Muscle layer of colon (tissue), 2 donors: ENCODE data around the gene ATP5MC3.

Experiments used
- H3K27ac ChIP-seq: one replicate; pipeline ENCODE4 v1.7.0; 2013; ENCODE audit warnings: low read depth, mild to moderate bottlenecking, low read length, moderate library complexity
- H3K27me3 ChIP-seq, 2 donors: one replicate each; pipeline ENCODE4 v1.7.0; 2013; ENCODE audit warnings: low read length in 2 of 2, mild to moderate bottlenecking in 2 of 2; ENCODE audit not compliant: insufficient read depth in 2 of 2, control insufficient read depth in 1 of 2
- H3K36me3 ChIP-seq: one replicate; pipeline ENCODE4 v1.7.0; 2013; ENCODE audit warnings: mild to moderate bottlenecking, low read length; ENCODE audit not compliant: insufficient read depth
- H3K4me1 ChIP-seq: one replicate; pipeline ENCODE4 v1.7.0; 2013; ENCODE audit warnings: mild to moderate bottlenecking, low read length; ENCODE audit not compliant: insufficient read depth
- H3K4me3 ChIP-seq, 2 donors: one replicate each; pipeline ENCODE4 v1.7.0; 2013; ENCODE audit warnings: low read length in 2 of 2, low read depth in 1 of 2, mild to moderate bottlenecking in 1 of 2, moderate library complexity in 1 of 2
- H3K9ac ChIP-seq: one replicate; pipeline ENCODE4 v1.7.0; 2013; ENCODE audit warnings: low read length
- H3K9me3 ChIP-seq: one replicate; pipeline ENCODE4 v1.7.0; 2013; ENCODE audit warnings: mild to moderate bottlenecking, low read length
- donor health status: abdominal sarcoma.
- donor health status: Adenocarcinoma of cecum.

Gene ATP5MC3

DNA sequence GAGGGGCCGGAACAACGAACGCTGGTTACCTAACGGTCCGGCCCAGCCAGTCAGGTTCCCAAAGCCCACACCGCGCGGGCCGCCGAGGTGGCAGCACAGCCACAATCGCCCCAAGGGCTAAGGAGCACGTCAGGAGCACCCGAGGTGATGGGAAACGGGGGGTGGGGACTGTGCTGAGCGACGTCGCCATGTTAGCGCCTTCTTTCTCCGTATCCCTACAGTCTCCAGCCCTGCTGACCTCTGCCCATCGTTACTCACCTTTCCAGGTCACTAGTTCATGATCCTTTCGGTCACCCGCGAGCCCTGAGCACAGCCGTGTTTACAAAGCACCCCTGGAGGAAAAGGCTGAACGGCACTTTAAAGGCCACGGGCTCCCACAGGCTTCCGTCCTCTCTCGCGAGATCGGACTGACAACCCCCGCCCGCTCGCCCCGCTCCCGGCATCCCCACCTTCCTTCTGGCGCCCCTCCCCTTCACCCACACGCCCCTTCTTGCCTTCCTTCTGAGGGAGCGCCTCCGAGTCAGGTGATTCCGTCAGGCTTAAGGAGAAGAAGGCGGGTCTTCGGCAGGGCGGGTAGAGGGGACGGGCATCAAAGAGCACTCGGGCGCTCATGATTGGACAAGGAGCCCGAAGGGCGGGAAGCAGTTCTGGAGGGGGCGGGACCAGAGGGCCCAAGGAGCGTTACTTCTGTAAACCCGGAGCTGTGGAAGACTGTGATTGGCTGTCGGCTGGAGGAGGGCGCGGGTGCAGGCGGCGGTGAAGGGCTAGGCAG is 13.5 kb downstream of the ATP5MC3 start, which contains the start of gene ATF2:
Gene ATF2 (minus strand): TSS at position 412 of the 772 bp plus-strand sequence. CDS start 31,760 bp downstream, outside the sequence.
- no peaks in the 10 kb centered on the region for H3K27me3 ChIP-seq
- peaks cover 16% of the 10 kb centered on the region for H3K4me1 ChIP-seq
- no peaks in the 10 kb centered on the region for H3K9me3 ChIP-seq
- H3K4me3 ChIP-seq, result peak within 1 kb of the TSS; percentile 90 to 98
- H3K36me3 ChIP-seq, result no peaks in the 10 kb centered on the region
- H3K9ac ChIP-seq, result peak within 1 kb of the TSS; percentile 99
- peak within 1 kb of the TSS; percentile 94 for H3K27ac ChIP-seq

DNA sequence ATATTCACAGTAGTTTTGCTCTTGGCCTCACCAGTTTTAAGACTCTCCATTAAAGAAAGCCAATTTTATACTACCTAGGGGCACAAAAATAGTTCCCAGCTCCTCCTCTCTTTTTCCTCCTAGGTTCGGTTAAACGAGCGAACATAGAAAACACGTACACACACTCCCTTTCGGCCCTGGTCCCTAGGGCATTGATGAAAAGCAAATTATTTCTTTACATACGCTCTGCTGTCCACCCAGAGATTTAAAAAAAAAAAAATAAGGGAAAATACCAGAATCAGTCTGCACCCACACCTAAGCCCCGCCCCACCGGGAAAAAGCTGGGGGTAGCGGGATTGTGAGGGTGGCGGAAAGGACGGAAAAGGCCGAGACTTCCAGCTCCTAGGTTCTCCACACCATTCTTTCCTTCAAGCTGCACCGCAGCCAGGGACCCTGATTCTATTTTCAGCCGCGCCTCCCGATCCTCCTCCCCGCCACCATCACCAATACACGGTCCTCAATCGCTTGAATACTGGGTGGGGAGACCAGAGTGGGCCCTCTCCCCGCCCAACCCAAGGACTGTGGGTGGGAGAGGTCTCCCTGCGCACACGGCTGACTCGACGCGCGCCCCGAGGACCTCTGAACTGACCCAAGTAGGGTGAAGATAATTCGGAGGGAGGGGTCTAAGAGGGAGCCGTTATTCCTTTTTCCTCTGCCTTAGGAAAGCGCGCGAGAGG is 14.3 kb downstream of the ATP5MC3 start:
- Histone ChIP-seq H3K4me3 (peak overlapping the region; percentile 90 to 98), H3K9ac (peak overlapping the region; percentile 99), H3K27me3 (no peaks in the 10 kb centered on the region), H3K4me1 (peaks cover 16% of the 10 kb centered on the region), H3K27ac (peak overlapping the region; percentile 94), H3K36me3 (no peaks in the 10 kb centered on the region), H3K9me3 (no peaks in the 10 kb centered on the region)

DNA sequence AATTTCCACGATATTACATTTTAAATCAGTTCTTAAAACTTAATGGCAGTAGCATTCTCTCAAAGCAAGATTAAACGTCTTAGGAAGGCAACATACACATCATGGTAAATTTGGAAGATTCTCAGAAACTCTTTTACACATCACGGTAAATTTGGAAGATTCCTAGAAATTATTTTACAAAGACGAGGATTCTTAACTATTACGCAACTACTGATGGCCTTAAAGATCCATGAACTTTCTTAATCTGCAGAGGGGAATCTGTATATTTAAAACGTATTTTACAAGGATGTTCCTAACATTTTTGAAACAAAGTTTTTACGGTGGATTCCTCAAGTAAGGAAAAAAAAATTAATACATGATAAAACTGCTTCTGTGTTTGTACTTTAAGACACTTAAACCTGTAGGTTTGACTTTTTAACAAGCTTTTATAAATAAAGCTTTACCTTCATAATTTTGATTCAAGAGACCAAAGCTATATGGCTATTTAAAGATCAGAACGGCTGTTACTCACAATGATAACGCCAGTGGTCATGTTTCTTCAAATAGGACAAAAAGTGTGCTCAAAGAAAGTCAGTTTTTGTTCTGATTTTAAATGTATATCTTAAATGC is 15.2 kb downstream of the ATP5MC3 start:
- Histone ChIP-seq H3K4me3 (peak overlapping the region in 1 of 2 donors; percentile 98), H3K9me3 (no peaks in the 10 kb centered on the region), H3K27ac (no peak overlapping the region), H3K9ac (peak overlapping the region; percentile 99), H3K36me3 (no peaks in the 10 kb centered on the region), H3K4me1 (peaks cover 16% of the 10 kb centered on the region), H3K27me3 (no peaks in the 10 kb centered on the region)

DNA sequence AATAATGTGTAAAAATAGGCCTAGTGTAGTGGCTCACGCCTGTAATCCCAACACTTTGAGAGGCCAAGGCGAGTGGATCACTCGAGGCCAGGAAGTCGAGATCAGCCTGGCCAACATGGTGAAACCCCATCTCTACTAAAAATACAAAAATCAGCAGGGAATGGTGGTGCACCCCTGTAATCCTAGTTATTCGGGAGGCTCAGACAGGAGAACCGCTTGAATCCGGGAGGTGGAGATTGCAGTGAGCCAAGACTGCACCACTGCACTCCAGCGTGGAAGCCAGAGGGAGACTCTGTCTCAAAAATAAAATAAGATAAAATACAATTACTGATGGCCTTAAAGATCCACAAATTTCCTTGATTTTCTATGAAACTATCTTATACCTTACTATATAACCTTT is 17.3 kb downstream of the ATP5MC3 start:
- Histone ChIP-seq H3K4me1 (peaks cover 15% of the 10 kb centered on the region), H3K9me3 (no peaks in the 10 kb centered on the region), H3K27me3 (no peaks in the 10 kb centered on the region), H3K36me3 (no peaks in the 10 kb centered on the region), H3K4me3 (no peak overlapping the region), H3K9ac (no peak overlapping the region), H3K27ac (no peak overlapping the region)

DNA sequence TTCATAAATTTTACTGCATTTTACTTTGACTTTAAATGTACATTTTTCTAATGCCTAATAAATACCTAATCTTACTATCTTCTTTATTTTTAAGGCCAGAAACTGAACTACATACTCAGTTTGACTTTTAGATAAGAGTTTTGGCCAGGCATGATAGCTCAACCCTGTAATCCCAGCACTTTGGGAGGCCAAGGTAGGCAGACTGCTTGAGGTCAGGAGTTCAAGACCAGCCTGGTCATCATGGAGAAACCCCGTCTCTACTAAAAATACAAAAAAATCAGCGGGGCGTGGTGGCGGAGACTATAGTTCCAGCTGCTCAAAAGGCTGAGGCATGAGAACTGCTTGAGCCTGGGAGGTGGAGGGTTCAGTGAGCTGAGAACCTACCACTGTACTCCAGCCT is 22.6 kb downstream of the ATP5MC3 start:
- H3K27ac ChIP-seq, result no peak overlapping the region

DNA sequence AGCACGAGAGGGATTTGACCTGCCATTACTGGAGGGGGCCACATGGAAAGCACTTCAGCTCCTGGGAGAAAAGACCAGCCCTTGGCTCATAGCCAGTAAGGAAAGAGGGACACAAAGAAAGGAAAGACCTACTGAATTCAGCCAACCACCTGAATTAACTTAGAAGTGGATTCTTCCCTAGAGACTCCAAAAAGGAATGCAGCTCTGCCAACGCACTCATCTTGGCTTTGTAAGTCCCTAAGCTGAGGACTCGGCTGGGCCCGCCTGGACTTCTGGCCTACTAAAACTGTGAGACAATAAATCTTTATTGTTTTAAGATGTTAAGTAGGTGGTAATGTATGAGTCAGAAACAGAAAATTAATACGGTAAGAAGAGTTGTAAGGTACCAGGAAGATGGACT is 25.0 kb downstream of the ATP5MC3 start:
- Histone ChIP-seq H3K36me3 (no peaks in the 10 kb centered on the region), H3K9me3 (no peaks in the 10 kb centered on the region), H3K27me3 (no peaks in the 10 kb centered on the region), H3K4me3 (no peak overlapping the region), H3K4me1 (peaks cover 14% of the 10 kb centered on the region), H3K9ac (no peak overlapping the region), H3K27ac (no peak overlapping the region)

More for the DNA sequence above, 22.6 kb downstream of the ATP5MC3 start:
- Histone ChIP-seq H3K36me3 (no peaks in the 10 kb centered on the region), H3K4me3 (no peak overlapping the region), H3K27me3 (no peaks in the 10 kb centered on the region), H3K4me1 (peaks cover 3% of the 10 kb centered on the region), H3K9ac (no peak overlapping the region), H3K9me3 (no peaks in the 10 kb centered on the region)

DNA sequence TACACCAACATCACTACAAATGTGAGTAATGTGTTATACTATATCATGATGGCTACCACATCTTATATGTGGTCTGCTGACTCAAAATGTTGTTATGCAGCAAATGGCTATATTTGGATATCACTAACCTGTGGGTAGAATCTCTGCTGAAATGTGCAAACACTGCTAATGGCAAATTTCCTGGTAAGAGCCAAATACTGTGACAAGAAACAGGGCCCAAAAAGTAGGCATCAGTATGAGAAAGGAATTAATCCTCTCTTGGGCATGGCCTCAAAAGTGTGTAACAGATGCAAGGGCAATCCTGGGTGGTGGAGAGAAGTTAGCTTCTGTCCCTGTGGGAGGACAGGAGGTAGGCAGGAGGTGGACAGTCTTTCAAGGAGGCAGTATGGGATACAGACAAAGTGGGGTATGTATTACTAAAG is 26.8 kb downstream of the ATP5MC3 start:
- Histone ChIP-seq H3K27ac (no peak overlapping the region), H3K27me3 (no peaks in the 10 kb centered on the region)

DNA sequence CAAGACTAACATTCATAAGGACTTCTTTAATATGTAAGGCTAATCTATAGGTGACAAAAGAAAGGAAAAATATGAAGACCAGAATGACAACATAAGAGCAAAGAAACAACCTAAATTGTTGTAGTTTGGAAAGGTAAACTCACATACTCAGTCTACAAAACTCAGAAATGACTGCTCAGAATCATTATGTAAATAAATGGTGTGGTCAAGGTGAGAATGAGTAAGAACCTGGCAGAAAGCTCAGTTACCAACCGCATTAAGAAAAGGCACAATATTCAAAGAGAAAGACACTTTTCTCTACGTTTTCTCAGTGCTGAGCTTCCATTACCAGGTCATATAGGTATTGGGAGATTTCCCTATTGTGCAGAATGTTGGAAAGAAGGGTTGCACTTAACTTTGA is 29.3 kb downstream of the ATP5MC3 start:
- Histone ChIP-seq H3K4me3 (no peak overlapping the region), H3K36me3 (no peaks in the 10 kb centered on the region), H3K9me3 (no peaks in the 10 kb centered on the region), H3K27me3 (no peaks in the 10 kb centered on the region), H3K4me1 (peaks cover 17% of the 10 kb centered on the region), H3K9ac (no peak overlapping the region), H3K27ac (no peak overlapping the region)

More for the DNA sequence above, 26.8 kb downstream of the ATP5MC3 start:
- Histone ChIP-seq H3K9me3 (no peaks in the 10 kb centered on the region), H3K4me3 (no peak overlapping the region), H3K36me3 (no peaks in the 10 kb centered on the region), H3K9ac (no peak overlapping the region), H3K4me1 (peaks cover 19% of the 10 kb centered on the region)

DNA sequence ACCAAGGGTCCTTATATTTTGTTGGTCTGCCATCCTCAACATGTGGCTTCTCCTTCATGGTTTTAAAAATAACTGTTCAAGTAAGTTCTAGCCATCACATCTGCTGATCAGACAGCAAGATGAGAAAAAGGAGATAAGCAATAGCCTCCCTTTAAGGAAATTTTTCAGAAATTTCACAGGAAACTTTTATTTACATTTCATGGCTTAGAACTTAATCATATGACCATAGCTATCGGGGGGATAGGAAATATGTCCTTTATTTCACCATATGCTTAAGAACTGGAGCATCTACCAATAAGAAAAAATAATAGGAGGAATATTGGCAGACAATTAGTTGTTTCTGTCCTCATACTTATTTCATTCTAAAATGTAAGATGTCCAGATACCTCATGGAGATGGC is 29.7 kb downstream of the ATP5MC3 start:
- Histone ChIP-seq H3K36me3 (no peaks in the 10 kb centered on the region), H3K27ac (no peak overlapping the region), H3K9me3 (no peaks in the 10 kb centered on the region), H3K27me3 (no peaks in the 10 kb centered on the region), H3K4me3 (no peak overlapping the region), H3K9ac (no peak overlapping the region), H3K4me1 (peaks cover 15% of the 10 kb centered on the region)

DNA sequence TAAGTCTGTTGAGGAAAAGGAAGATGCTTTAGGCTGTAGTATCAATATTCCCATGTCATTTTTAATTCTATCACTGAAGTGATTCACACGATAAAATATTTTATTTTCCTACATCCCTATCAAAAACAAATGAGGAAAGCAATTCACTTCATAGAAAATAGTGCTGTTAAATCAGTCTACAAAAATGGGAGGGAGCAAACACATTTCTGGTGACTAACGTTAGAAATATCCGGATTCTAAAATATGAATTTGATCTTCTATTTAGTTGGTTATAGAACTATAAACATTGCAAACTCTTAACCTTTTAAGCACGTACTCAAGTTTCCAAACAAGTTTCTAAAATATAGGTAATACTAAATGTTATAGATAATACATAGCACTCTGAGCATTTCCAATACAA is 34.3 kb downstream of the ATP5MC3 start:
- Histone ChIP-seq H3K27ac (no peak overlapping the region), H3K4me1 (peaks cover 7% of the 10 kb centered on the region), H3K27me3 (no peaks in the 10 kb centered on the region), H3K36me3 (no peaks in the 10 kb centered on the region), H3K4me3 (no peak overlapping the region), H3K9me3 (no peaks in the 10 kb centered on the region), H3K9ac (no peak overlapping the region)

DNA sequence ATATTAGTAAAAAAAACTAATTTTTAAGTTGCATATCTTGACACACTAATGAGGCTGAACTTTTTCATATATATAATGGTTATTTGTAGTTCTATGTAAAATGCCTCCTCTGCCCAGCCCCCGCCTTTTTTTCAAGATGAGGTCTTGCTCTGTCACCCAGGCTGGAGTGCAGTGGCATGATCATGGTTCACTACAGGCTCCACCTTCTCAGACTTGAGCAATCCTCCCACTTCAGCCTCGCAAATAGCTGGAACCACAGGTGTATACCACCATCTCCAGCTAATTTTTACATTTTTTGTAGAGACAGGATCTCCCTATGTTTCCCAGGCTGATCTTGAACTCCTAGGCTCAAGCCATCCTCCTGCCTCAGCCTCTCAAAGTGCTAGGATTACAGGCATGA is 37.8 kb downstream of the ATP5MC3 start:
- Histone ChIP-seq H3K9me3 (no peaks in the 10 kb centered on the region), H3K36me3 (no peaks in the 10 kb centered on the region), H3K4me3 (no peak overlapping the region), H3K9ac (no peak overlapping the region), H3K27me3 (no peaks in the 10 kb centered on the region), H3K27ac (no peak overlapping the region), H3K4me1 (no peaks in the 10 kb centered on the region)
